ENCODE data around the gene RAMP3. TPM values are rescaled to one million over a fixed set of nuclear protein-coding genes. Genes with fewer than 3 reads are reported as not detected.

RAMP3 gene, protein sequence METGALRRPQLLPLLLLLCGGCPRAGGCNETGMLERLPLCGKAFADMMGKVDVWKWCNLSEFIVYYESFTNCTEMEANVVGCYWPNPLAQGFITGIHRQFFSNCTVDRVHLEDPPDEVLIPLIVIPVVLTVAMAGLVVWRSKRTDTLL
- total RNA-seq, result not detected in 2 replicates

DNA sequence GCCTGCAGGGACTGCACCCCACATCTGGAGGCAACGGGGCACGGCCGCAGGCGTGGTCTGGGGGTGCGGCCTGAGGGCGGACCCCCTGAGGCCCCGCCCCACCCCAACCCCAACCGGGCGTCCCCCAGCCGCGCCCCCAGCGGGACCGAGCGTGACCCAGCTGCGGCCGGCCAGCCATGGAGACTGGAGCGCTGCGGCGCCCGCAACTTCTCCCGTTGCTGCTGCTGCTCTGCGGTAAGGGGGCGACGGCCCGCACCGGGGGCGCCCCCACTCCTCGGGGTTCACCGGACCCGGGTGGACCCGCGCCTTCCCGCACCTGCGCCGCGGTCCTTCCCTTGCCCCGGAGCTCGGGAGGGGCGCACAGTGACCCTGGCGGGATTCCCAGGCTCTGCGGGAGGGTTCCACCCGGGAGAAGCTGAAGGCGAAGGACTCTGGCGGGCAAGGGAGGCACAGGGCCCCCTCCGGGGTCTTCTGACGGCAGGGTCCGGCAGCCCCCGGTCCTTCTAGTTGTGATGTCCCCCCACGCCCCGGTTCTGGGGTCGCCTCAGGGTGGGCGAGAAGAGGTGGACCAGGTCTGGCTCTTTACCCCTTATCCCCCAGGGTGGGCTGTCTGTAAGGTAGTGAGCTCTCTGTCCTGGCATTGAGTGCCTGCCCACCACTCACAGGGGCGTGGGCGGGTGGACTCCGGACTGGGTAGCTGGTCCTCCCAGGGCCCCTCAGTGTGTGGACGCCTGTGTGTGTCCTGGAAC lies at the start of gene RAMP3:
TSS of gene RAMP3 (plus strand) at position 139 of the 749 bp plus-strand sequence. CDS start at position 177, 38 bp downstream.

DNA sequence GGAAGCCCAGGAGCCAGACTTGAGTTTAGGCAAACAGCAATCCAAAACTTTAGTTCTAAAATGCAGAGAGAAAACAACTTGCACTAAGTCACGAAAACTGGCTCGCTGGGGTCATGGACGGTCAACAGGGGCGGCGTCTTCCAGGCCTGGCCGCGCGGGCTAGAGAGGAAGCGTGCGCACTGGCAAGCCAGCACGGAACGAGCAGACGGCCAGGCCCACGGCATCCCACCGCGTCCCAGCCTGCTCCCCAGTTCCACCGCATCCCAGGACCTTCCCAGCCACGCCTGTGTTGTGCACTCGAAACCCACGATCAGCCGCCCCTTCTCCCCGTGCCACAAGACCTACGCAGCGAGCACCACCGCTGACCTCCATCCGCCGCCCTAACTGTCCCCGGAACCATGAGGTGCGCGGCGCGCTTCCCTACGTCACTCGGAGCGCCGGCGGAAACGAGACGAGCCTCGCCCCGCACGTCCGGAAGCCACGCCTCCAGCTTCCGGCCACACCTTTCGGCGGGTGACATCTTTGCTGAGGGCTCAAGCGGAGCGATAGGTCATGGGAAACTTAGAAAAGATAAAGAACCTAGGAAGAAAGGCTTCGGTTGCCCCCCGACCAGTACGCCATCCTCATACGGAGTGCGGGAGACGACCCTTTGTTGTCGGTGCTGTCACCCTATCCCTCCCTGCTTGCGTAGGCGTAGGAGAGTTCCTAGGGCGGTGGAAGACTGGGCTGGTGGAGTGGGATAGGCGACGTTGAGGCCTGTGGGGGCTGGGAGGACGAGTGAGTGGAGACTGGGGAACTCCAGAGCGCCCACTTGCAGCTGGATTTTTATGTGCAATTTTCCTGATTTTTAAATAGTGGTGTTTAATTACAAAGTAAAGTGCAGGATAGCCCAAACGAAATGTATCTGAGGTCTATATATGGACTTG lies 46.0 kb upstream of the RAMP3 start, which contains the start of gene TBRG4:
TSS of gene TBRG4 (minus strand) at position 400 of the 926 bp plus-strand sequence. CDS start 2,460 bp downstream, outside the sequence.

Other genes starting within 250 kb of the RAMP3 start
- gene MYO1G, start 178.8 kb upstream of the RAMP3 start, total RNA-seq, result under 0.01 TPM in 2 replicates
- gene CCM2, start 157.6 kb upstream of the RAMP3 start, total RNA-seq, result 40.1 and 47.0 TPM in 2 replicates
- 0.73 and 0.78 TPM in 2 replicates for gene NACAD, start 68.8 kb upstream of the RAMP3 start, total RNA-seq
- gene TBRG4, start 46.1 kb upstream of the RAMP3 start, total RNA-seq, result 93.0 and 112 TPM in 2 replicates

Data from subcutaneous preadipocyte (primary cell).